Caco-2 (cell line): ENCODE results near the gene PTCRA. TPM values are rescaled to one million over a fixed set of nuclear protein-coding genes. Genes with fewer than 3 reads are reported as not detected.
A peak's percentile ranks its signal among the peaks of the same experiment; 100 is the strongest.

Experiments used
- BruUV-seq: library from RNA; stranded (reverse); fragments of 400-500 nt; replicated peaks from 2 replicates; lab custom pipeline; 2021; lab: Mats Ljungman, UMichigan
- CTCF ChIA-PET: fragments of 300-600 bp; sonication (Branson Sonifier 250); formaldehyde crosslinking; loops from one replicate; lab custom pipeline; 2022; ENCODE audit warnings: antibody characterized with exemption; lab: Charles Lee
- POLR2A ChIA-PET: fragments of 300-600 bp; sonication (Branson Sonifier 250); formaldehyde crosslinking; loops from one replicate; lab custom pipeline; 2022; ENCODE audit warnings: antibody characterized with exemption; lab: Charles Lee
- DNase-seq, 2 experiments: peaks; one replicate each; pipeline versions ENCODE4 v3.0.0 to v3.0.0-alpha.2; 2020 to 2022
- H3K27me3 ChIP-seq: replicated peaks from 2 replicates; pipeline ENCODE4 v1.6.0; 2011; ENCODE audit warnings: low read length; ENCODE audit not compliant: control insufficient read depth, insufficient read depth
- H3K36me3 ChIP-seq: 2 replicates; pipeline ENCODE4 v1.5.1; 2011; ENCODE audit warnings: low read length; ENCODE audit not compliant: control insufficient read depth, insufficient read depth
- H3K4me1 ChIP-seq: fragments of 250-450 bp; sonication (Bioruptor Pico); 2 replicates; pipeline ENCODE4 v1.5.1; 2020; ENCODE audit warnings: mild to moderate bottlenecking
- H3K4me3 ChIP-seq: 2 replicates; pipeline ENCODE4 v1.5.1; 2011; ENCODE audit warnings: low read depth, mild to moderate bottlenecking, control low read depth, low read length
- H3K9me3 ChIP-seq: fragments of 250-450 bp; sonication (Bioruptor Pico); 2 replicates; pipeline ENCODE4 v1.5.1; 2020; ENCODE audit warnings: mild to moderate bottlenecking, moderate library complexity
- H3K27ac Mint-ChIP-seq: one replicate; pipeline ENCODE4 v1.8.0; 2022; ENCODE audit warnings: mixed read lengths; ENCODE audit not compliant: unreplicated experiment
- H3K27me3 Mint-ChIP-seq: one replicate; pipeline ENCODE4 v1.8.0; 2022; ENCODE audit warnings: mixed read lengths; ENCODE audit not compliant: insufficient read depth, unreplicated experiment
- H3K36me3 Mint-ChIP-seq: one replicate; pipeline ENCODE4 v1.8.0; 2022; ENCODE audit warnings: mild to moderate bottlenecking, mixed read lengths; ENCODE audit not compliant: insufficient read depth, unreplicated experiment
- H3K4me1 Mint-ChIP-seq: one replicate; pipeline ENCODE4 v1.8.0; 2022; ENCODE audit warnings: low read depth, mixed read lengths; ENCODE audit not compliant: unreplicated experiment
- H3K4me3 Mint-ChIP-seq: one replicate; pipeline ENCODE4 v1.8.0; 2022; ENCODE audit warnings: mild to moderate bottlenecking, moderate library complexity, mixed read lengths; ENCODE audit not compliant: unreplicated experiment
- H3K9me3 Mint-ChIP-seq: one replicate; pipeline ENCODE4 v1.8.0; 2022; ENCODE audit warnings: mixed read lengths; ENCODE audit not compliant: unreplicated experiment
- intact Hi-C: fragments of 100-400 bp; cut with micrococcal nuclease; formaldehyde crosslinking; loops from one replicate; pipeline ENCODE4 v1.10.0; 2022; ENCODE audit not compliant: unreplicated experiment
- total RNA-seq: library from RNA; stranded (reverse); gene quantifications from 2 replicates; pipeline ENCODE4 v1.2.3, GENCODE V29; 2022
- TF ChIP-seq, protein P1 (sequence below), 2 experiments: fragments of 200-600 bp in 1 of 2; IDR thresholded peaks; 1 replicate in 1 of 2; 2 replicates in 1 of 2; pipeline versions ENCODE4 v1.5.1 to v1.8.0; 2011 to 2022; ENCODE audit warnings: antibody characterized with exemption in 1 of 2, control low read depth in 1 of 2, inconsistent platforms in 1 of 2, low read depth in 1 of 2, low read length in 1 of 2, mild to moderate bottlenecking in 1 of 2, moderate library complexity in 1 of 2; ENCODE audit not compliant: insufficient read depth in 1 of 2, severe bottlenecking in 1 of 2, unreplicated experiment in 1 of 2

Gene PTCRA
- total RNA-seq, 1 experiment from 2014 or later = not detected

GRCh38 chr6:42958125-42958524 is 42.3 kb downstream of the PTCRA start:
- Histone ChIP-seq H3K36me3 (no peaks in the 10 kb centered on the region), H3K4me1 (no peaks in the 10 kb centered on the region), H3K4me3 (no peak overlapping the region), H3K9me3 (no peaks in the 10 kb centered on the region), H3K27me3 (no peaks in the 10 kb centered on the region)
- TF ChIP-seq, protein P1, sequence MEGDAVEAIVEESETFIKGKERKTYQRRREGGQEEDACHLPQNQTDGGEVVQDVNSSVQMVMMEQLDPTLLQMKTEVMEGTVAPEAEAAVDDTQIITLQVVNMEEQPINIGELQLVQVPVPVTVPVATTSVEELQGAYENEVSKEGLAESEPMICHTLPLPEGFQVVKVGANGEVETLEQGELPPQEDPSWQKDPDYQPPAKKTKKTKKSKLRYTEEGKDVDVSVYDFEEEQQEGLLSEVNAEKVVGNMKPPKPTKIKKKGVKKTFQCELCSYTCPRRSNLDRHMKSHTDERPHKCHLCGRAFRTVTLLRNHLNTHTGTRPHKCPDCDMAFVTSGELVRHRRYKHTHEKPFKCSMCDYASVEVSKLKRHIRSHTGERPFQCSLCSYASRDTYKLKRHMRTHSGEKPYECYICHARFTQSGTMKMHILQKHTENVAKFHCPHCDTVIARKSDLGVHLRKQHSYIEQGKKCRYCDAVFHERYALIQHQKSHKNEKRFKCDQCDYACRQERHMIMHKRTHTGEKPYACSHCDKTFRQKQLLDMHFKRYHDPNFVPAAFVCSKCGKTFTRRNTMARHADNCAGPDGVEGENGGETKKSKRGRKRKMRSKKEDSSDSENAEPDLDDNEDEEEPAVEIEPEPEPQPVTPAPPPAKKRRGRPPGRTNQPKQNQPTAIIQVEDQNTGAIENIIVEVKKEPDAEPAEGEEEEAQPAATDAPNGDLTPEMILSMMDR (IDR thresholded peaks at IDR 0.05; ENCODE audit: insufficient read depth in 1 of 2, low read depth in 1 of 2, low read length in 1 of 2, severe bottlenecking in 1 of 2, unreplicated experiment in 1 of 2) = no peak
- BruUV-seq = no TSS peak
- no peaks in the 10 kb centered on the region for H3K27me3 Mint-ChIP-seq
- CTCF ChIA-PET = interaction anchor here (0.6 kb wide), 1 partner anchor 13 kb away, joined by 5 read pairs; no protein-coding TSS in a partner anchor
- peaks cover 8% of the 10 kb centered on the region for H3K4me1 Mint-ChIP-seq
- H3K27ac Mint-ChIP-seq = no peak overlapping the region
- H3K36me3 Mint-ChIP-seq = peaks cover 10% of the 10 kb centered on the region
- intact Hi-C loops = no loop called here
- POLR2A ChIA-PET = no interaction called here
- H3K4me3 Mint-ChIP-seq = no peak overlapping the region
- no peak for DNase-seq
- H3K9me3 Mint-ChIP-seq = no peaks in the 10 kb centered on the region

GRCh38 chr6:42959917-42960242 is 44.0 kb downstream of the PTCRA start:
- Histone ChIP-seq H3K36me3 (no peaks in the 10 kb centered on the region), H3K4me1 (no peaks in the 10 kb centered on the region), H3K27me3 (no peaks in the 10 kb centered on the region), H3K4me3 (peak overlapping the region; percentile 47), H3K9me3 (no peaks in the 10 kb centered on the region)
- Mint-ChIP-seq H3K36me3 (peaks cover 10% of the 10 kb centered on the region), H3K27me3 (no peaks in the 10 kb centered on the region), H3K27ac (peak overlapping the region; percentile 59), H3K4me1 (peaks cover 8% of the 10 kb centered on the region), H3K9me3 (no peaks in the 10 kb centered on the region), H3K4me3 (peak overlapping the region; percentile 93)
- POLR2A ChIA-PET = interaction anchor here (1.6 kb wide), 1 partner anchor 30 kb away, joined by 11 read pairs; the partner anchor contains the start of gene CNPY3
- intact Hi-C loops = loop anchor here (1.0 kb wide), 2 partner anchors 31 to 59 kb away; partner anchors contain the start of gene CNPY3
- BruUV-seq = no TSS peak
- TF ChIP-seq, protein P1 (IDR thresholded peaks at IDR 0.05; ENCODE audit: insufficient read depth in 1 of 2, low read depth in 1 of 2, low read length in 1 of 2, severe bottlenecking in 1 of 2, unreplicated experiment in 1 of 2) = no peak
- no peak for DNase-seq
- CTCF ChIA-PET = interaction anchor here (0.5 to 1.0 kb wide), 3 partner anchors 19 to 653 kb away, joined by 3 to 4 read pairs (median 4); partner anchors contain the start of gene PEX6

- Histone ChIP-seq H3K36me3 (no peaks in the 10 kb centered on the region), H3K4me3 (peak within 1 kb of the TSS; percentile 47), H3K9me3 (no peaks in the 10 kb centered on the region), H3K4me1 (no peaks in the 10 kb centered on the region), H3K27me3 (no peaks in the 10 kb centered on the region)
- TF ChIP-seq, protein P1 (IDR thresholded peaks at IDR 0.05; ENCODE audit: insufficient read depth in 1 of 2, low read depth in 1 of 2, low read length in 1 of 2, severe bottlenecking in 1 of 2, unreplicated experiment in 1 of 2) = peak in 1 of 2 experiments; percentile 11
- Mint-ChIP-seq H3K4me1 (peaks cover 8% of the 10 kb centered on the region), H3K27ac (peak within 1 kb of the TSS; percentile 59), H3K9me3 (no peaks in the 10 kb centered on the region), H3K36me3 (peaks cover 10% of the 10 kb centered on the region), H3K4me3 (peak within 1 kb of the TSS; percentile 93), H3K27me3 (no peaks in the 10 kb centered on the region)
- CTCF ChIA-PET = interaction anchor here (0.5 to 1.0 kb wide), 3 partner anchors 18 to 653 kb away, joined by 3 to 4 read pairs (median 4); partner anchors contain the start of gene PEX6
- intact Hi-C loops = loop anchor here (1.0 kb wide), 2 partner anchors 31 to 59 kb away; partner anchors contain the start of gene CNPY3
- DNase-seq = peak; percentile 76 to 84
- no TSS peak for BruUV-seq
- POLR2A ChIA-PET = interaction anchor here (0.6 to 1.6 kb wide), 2 partner anchors 18 to 31 kb away, joined by 4 to 11 read pairs; partner anchors contain the start of gene CNPY3
These were observed 44.6 kb downstream of the PTCRA start, which contains the start of gene GNMT for GRCh38 chr6:42960243-42961019. GNMT (plus strand) TSS chr6:42960754; CDS start chr6:42960768, 14 bp downstream.
